ENCODE results near the gene HBS1L. TPM values are rescaled to one million over a fixed set of nuclear protein-coding genes. Genes with fewer than 3 reads are reported as not detected.

The HBS1L gene
- total and polyA plus RNA-seq, 11 donors = 23.6 to 101 (median 81.3) TPM

- intact Hi-C loops (cut with DNase I) = loop anchor here in 1 of 10 donors (10.0 kb wide), 1 partner anchor 793 kb away; no protein-coding TSS in a partner anchor
- ATAC-seq (no peak), DNase-seq (no peak)
- H3K4me3 ChIP-seq = no peak overlapping the region
- no peaks in the 10 kb centered on the region for H3K27me3 ChIP-seq
- TF ChIP-seq POLR2A (IDR thresholded peaks at IDR 0.05) (no peak), CTCF (IDR thresholded peaks at IDR 0.05) (no peak)
- no peaks in the 10 kb centered on the region for H3K4me1 ChIP-seq
- peaks cover 0 to 6% (median 0%) of the 10 kb centered on the region in 12 donors for H3K9me3 ChIP-seq
- no peak overlapping the region for H3K27ac ChIP-seq
- H3K36me3 ChIP-seq = no peaks in the 10 kb centered on the region
Measured at GRCh38 chr6:134948142-134948541, 106.5 kb downstream of the HBS1L start.

GRCh38 chr6:134945045-134945444 is 109.6 kb downstream of the HBS1L start:
- Histone ChIP-seq H3K4me1 (no peaks in the 10 kb centered on the region), H3K36me3 (no peaks in the 10 kb centered on the region), H3K9me3 (peaks cover 0 to 6% (median 0%) of the 10 kb centered on the region in 12 donors), H3K27me3 (no peaks in the 10 kb centered on the region), H3K27ac (no peak overlapping the region), H3K4me3 (no peak overlapping the region)
- ATAC-seq (no peak), DNase-seq (no peak)
- TF ChIP-seq POLR2A (IDR thresholded peaks at IDR 0.05) = no peak
- no peak for TF ChIP-seq CTCF (IDR thresholded peaks at IDR 0.05)
- intact Hi-C loops (cut with DNase I) = loop anchor here in 1 of 10 donors (10.0 kb wide), 1 partner anchor 790 kb away; no protein-coding TSS in a partner anchor

GRCh38 chr6:134943522-134944111 is 111.0 kb downstream of the HBS1L start:
- H3K36me3 ChIP-seq = no peaks in the 10 kb centered on the region
- 94 to 96% (median 96%) methylated on average over 9 of the region's 9 CpGs for WGBS, 4 donors
- peaks cover 0 to 6% (median 0%) of the 10 kb centered on the region in 12 donors for H3K9me3 ChIP-seq
- H3K4me3 ChIP-seq = no peak overlapping the region
- no peaks in the 10 kb centered on the region for H3K27me3 ChIP-seq
- intact Hi-C loops (cut with DNase I) = loop anchor here in 7 of 10 donors (5.0 to 10.0 kb wide), 6 partner anchors 771 to 826 kb away; no protein-coding TSS in a partner anchor
- DNase-seq (no peak), ATAC-seq (no peak)
- H3K27ac ChIP-seq = no peak overlapping the region
- H3K4me1 ChIP-seq = no peaks in the 10 kb centered on the region
- TF ChIP-seq CTCF (IDR thresholded peaks at IDR 0.05) = no peak

- WGBS, 4 donors = 54 to 67% (median 61%) methylated on average over 5 of the region's 5 CpGs
Measured at GRCh38 chr6:134938896-134939295, 115.7 kb downstream of the HBS1L start.

More at GRCh38 chr6:134938896-134939295, 115.7 kb downstream of the HBS1L start:
- no peaks in the 10 kb centered on the region for H3K36me3 ChIP-seq
- TF ChIP-seq POLR2A (IDR thresholded peaks at IDR 0.05) (no peak), CTCF (IDR thresholded peaks at IDR 0.05) (no peak)
- no peaks in the 10 kb centered on the region for H3K27me3 ChIP-seq
- no peak for ATAC-seq
- no peaks in the 10 kb centered on the region for H3K4me1 ChIP-seq
- no peak for DNase-seq
- intact Hi-C loops (cut with DNase I) = loop anchor here in 4 of 10 donors (5.0 to 10.0 kb wide), 4 partner anchors 114 to 1014 kb away; no protein-coding TSS in a partner anchor
- no peak overlapping the region for H3K27ac ChIP-seq
- H3K4me3 ChIP-seq = no peak overlapping the region
- H3K9me3 ChIP-seq = no peaks in the 10 kb centered on the region
